ENCODE data around the gene IFT81. TPM values are rescaled to one million over a fixed set of nuclear protein-coding genes. Genes with fewer than 3 reads are reported as not detected.

The IFT81 gene
- total and polyA plus RNA-seq, 2 donors from 2014 or later = 6.5 to 16.6 TPM

DNA sequence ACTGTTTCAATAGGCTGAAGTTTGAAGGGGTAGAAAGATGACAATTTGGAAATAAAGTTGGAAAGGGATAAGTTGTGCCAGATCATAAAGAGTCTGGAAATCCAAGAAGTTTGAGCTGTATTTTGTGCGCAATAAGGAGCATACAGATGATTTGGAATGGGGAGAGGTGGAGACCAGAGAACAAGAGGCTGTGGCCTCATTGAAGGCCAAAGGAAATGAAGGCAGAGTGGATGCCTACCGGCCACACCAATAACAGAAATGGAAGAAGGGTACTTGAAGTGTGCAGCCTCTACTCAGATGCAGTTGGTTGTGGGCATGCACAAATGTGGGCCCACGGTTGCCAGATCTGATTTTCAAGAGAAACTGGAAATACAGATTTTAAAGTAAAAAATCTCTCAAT, 2.4 kb downstream of the IFT81 start:
- peaks cover 0 to 2% (median 0%) of the 10 kb centered on the region in 3 donors for H3K4me1 ChIP-seq (ENCODE audit: control insufficient read depth in 2 of 3, insufficient read depth in 2 of 3, low read depth in 1 of 3, low read length in 3 of 3)
- H3K4me3 ChIP-seq (ENCODE audit: low read length in 3 of 3) = no peak overlapping the region
- TF ChIP-seq, protein P1, sequence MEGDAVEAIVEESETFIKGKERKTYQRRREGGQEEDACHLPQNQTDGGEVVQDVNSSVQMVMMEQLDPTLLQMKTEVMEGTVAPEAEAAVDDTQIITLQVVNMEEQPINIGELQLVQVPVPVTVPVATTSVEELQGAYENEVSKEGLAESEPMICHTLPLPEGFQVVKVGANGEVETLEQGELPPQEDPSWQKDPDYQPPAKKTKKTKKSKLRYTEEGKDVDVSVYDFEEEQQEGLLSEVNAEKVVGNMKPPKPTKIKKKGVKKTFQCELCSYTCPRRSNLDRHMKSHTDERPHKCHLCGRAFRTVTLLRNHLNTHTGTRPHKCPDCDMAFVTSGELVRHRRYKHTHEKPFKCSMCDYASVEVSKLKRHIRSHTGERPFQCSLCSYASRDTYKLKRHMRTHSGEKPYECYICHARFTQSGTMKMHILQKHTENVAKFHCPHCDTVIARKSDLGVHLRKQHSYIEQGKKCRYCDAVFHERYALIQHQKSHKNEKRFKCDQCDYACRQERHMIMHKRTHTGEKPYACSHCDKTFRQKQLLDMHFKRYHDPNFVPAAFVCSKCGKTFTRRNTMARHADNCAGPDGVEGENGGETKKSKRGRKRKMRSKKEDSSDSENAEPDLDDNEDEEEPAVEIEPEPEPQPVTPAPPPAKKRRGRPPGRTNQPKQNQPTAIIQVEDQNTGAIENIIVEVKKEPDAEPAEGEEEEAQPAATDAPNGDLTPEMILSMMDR (IDR thresholded peaks at IDR 0.05; ENCODE audit: borderline replicate concordance, extremely low read depth, insufficient read depth) = no peak
- FAIRE-seq = no peak
- peaks cover 0 to 4% (median 2%) of the 10 kb centered on the region in 3 donors for H3K36me3 ChIP-seq (ENCODE audit: control insufficient read depth in 2 of 3, insufficient read depth in 3 of 3, low read length in 3 of 3)
- no peak overlapping the region for H3K27ac ChIP-seq (ENCODE audit: low read depth in 2 of 2, low read length in 2 of 2)
- no peak for DNase-seq
- intact Hi-C loops (cut with DNase I) = no loop called here
- H3K9ac ChIP-seq (ENCODE audit: low read length in 3 of 3) = no peak overlapping the region
- no peaks in the 10 kb centered on the region for H3K27me3 ChIP-seq (ENCODE audit: control insufficient read depth, insufficient read depth, low read length)
- no peaks in the 10 kb centered on the region for H3K9me3 ChIP-seq (ENCODE audit: control insufficient read depth in 2 of 3, insufficient read depth in 1 of 3, low read length in 3 of 3)

DNA sequence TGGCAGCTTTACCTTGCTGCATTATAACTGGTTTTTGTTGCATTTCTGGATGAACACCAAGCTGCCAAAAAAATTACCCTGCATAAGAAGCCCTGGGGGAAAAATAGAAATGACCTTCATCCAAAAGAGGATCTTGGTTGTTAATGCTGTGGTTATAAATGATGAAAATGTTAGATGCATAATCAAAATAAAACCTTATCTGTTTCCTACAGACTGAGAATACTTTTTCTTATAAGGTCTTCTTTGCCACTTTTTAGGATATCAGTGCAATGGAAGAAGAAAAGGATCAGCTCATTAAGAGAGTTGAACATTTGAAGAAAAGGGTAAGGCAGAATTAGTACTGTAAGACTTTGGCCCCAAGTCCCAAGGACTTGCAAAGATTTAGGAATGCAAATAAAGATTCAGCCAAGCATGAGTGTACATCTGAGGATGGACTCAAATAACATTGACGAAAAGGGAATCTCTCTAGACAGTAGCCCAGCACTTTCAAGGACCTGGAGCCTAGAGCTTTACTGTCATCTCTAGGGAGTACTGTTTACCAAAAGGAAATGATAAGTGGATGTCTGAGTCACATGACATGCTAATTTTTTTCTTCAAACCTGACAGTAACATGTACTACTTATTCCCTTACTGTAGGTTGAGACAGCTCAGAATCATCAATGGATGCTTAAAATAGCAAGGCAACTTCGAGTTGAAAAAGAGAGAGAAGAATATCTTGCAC, 10.7 kb downstream of the IFT81 start:
- H3K27ac ChIP-seq (ENCODE audit: low read depth in 2 of 2, low read length in 2 of 2) = no peak overlapping the region
- intact Hi-C loops (cut with DNase I) = no loop called here
- H3K9ac ChIP-seq (ENCODE audit: low read length in 3 of 3) = no peak overlapping the region
- peaks cover 3 to 19% (median 6%) of the 10 kb centered on the region in 3 donors for H3K36me3 ChIP-seq (ENCODE audit: control insufficient read depth in 2 of 3, insufficient read depth in 3 of 3, low read length in 3 of 3)
- DNase-seq (no peak), FAIRE-seq (no peak)
- no peaks in the 10 kb centered on the region for H3K4me1 ChIP-seq (ENCODE audit: control insufficient read depth in 2 of 3, insufficient read depth in 2 of 3, low read depth in 1 of 3, low read length in 3 of 3)
- no peaks in the 10 kb centered on the region for H3K9me3 ChIP-seq (ENCODE audit: control insufficient read depth in 2 of 3, insufficient read depth in 1 of 3, low read length in 3 of 3)
- TF ChIP-seq, protein P1 (IDR thresholded peaks at IDR 0.05; ENCODE audit: borderline replicate concordance, extremely low read depth, insufficient read depth) = no peak
- H3K4me3 ChIP-seq (ENCODE audit: low read length in 3 of 3) = no peak overlapping the region
- H3K27me3 ChIP-seq (ENCODE audit: control insufficient read depth, insufficient read depth, low read length) = no peaks in the 10 kb centered on the region

DNA sequence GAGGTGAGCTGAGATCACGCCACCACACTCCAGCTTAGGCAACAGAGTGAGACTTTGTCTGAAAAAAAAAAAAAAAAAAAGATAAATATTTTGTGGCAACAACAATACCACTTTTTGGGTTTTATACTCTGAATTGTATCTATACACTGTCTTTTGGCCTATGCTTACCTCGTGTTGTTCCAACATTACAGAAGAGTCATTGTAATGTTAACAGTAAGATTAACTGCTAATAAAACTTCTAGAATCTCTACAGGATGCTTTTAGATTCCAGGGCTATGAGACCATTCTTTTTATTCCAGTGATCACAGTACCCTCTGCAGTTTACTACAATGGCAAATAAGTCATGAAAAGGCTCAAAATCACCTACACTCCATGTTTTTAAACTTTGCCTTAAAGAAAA, 11.6 kb downstream of the IFT81 start:
- intact Hi-C loops (cut with DNase I) = no loop called here
- peaks cover 2 to 19% (median 6%) of the 10 kb centered on the region in 3 donors for H3K36me3 ChIP-seq (ENCODE audit: control insufficient read depth in 2 of 3, insufficient read depth in 3 of 3, low read length in 3 of 3)
- no peak for FAIRE-seq

More for the DNA sequence above, 11.6 kb downstream of the IFT81 start:
- no peak overlapping the region for H3K27ac ChIP-seq (ENCODE audit: low read depth in 2 of 2, low read length in 2 of 2)
- no peak overlapping the region for H3K4me3 ChIP-seq (ENCODE audit: low read length in 3 of 3)
- no peak overlapping the region for H3K9ac ChIP-seq (ENCODE audit: low read length in 3 of 3)
- DNase-seq = no peak
- TF ChIP-seq, protein P1 (IDR thresholded peaks at IDR 0.05; ENCODE audit: borderline replicate concordance, extremely low read depth, insufficient read depth) = no peak
- no peaks in the 10 kb centered on the region for H3K27me3 ChIP-seq (ENCODE audit: control insufficient read depth, insufficient read depth, low read length)
- H3K4me1 ChIP-seq (ENCODE audit: control insufficient read depth in 2 of 3, insufficient read depth in 2 of 3, low read depth in 1 of 3, low read length in 3 of 3) = no peaks in the 10 kb centered on the region
- no peaks in the 10 kb centered on the region for H3K9me3 ChIP-seq (ENCODE audit: control insufficient read depth in 2 of 3, insufficient read depth in 1 of 3, low read length in 3 of 3)

All from kidney (tissue), 14 donors.